ENCODE measurements around the gene SUMO4. TPM values are rescaled to one million over a fixed set of nuclear protein-coding genes. Genes with fewer than 3 reads are reported as not detected.

The SUMO4 gene
- polyA plus RNA-seq, 1 of the 3 experiments (the other 2 are of a cell fraction): not detected

DNA sequence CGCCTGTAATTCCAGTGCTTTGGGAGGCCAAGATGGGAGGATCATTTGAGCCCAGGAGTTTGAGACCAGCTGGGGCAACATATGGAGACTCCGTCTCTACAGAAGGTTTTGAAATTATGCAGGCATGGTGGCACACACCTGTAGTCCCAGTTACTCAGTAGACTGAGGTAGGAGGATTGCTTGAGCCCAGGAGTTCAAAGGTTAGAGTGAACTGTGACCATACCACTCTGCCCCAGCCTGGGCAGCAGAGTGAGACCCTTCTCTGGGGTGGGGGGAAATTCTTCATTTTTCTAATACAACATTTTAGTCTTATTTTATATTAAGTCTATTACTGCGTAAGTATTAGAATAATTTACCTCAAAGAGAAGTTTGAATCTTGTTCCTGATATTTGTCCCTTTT is 20.1 kb upstream of the SUMO4 start:
- no peaks in the 10 kb centered on the region for H3K9me3 ChIP-seq
- POLR2A ChIA-PET: no interaction called here
- 98% methylated on average over 3 of the region's 3 CpGs for WGBS (ENCODE audit: low lambda C conversion rate)

DNA sequence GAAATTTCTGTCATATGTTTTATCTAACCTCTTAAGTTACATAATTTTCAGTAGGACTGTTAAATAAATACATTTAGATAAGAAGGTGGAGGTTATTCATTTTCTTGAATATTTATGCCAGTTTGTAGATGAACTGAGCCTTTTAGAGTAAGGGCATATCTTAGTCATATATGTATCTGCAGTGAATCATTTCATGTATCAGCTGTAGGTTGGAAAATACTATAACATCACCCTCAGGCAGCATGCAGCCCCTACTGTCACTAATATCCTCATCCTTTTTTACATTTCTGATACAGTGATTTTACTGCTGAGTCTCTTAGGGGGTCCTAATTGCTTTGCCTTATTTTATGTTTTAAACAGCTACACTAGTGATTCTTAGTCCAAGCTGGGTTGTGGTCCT is 19.5 kb upstream of the SUMO4 start:
- Histone ChIP-seq H3K4me1 (ENCODE audit: control insufficient read depth in 1 of 2, insufficient read depth in 2 of 2, low read depth in 1 of 2, low read length in 1 of 2) (no peaks in the 10 kb centered on the region; a peak in 2 of 4 replicates), H3K9ac (no peak overlapping the region), H2AFZ (ENCODE audit: low read depth) (no peak overlapping the region), H3K9me2 (no peaks in the 10 kb centered on the region), H3K27me3 (ENCODE audit: insufficient read depth) (no peaks in the 10 kb centered on the region), H3K27ac (ENCODE audit: low read depth in 2 of 2, low read length in 1 of 2) (no peak overlapping the region), H3K36me3 (replicated peaks in 1 of 2; ENCODE audit: control insufficient read depth in 1 of 2, insufficient read depth in 2 of 2, low read length in 1 of 2) (peaks cover 32 to 46% of the 10 kb centered on the region in 2 experiments), H3K79me2 (ENCODE audit: insufficient read depth) (peaks cover 77% of the 10 kb centered on the region), H3F3A (replicated peaks; ENCODE audit: insufficient read depth) (peaks cover 4% of the 10 kb centered on the region), H3K9me3 (no peaks in the 10 kb centered on the region), H3K4me2 (no peak overlapping the region), H3K4me3 (ENCODE audit: low read depth in 2 of 2, low read length in 1 of 2) (no peak overlapping the region), H4K20me1 (ENCODE audit: insufficient read depth) (peaks cover 20% of the 10 kb centered on the region; the same call in 1 of the 2 replicates)
- DNase-seq: no peak
- CTCF ChIA-PET: interaction anchor here (1.2 kb wide), 1 partner anchor 52 kb away, joined by 3 read pairs; no protein-coding TSS in a partner anchor
- POLR2A ChIA-PET: no interaction called here
- TF ChIP-seq SMC3 (IDR thresholded peaks at IDR 0.05; ENCODE audit: low read depth, low read length) (no peak), POLR2AphosphoS5 (IDR thresholded peaks at IDR 0.05; ENCODE audit: low read depth, low read length) (no peak), MEF2A (IDR thresholded peaks at IDR 0.05; ENCODE audit: borderline replicate concordance, low read depth) (no peak), RFX5 (IDR thresholded peaks at IDR 0.05; ENCODE audit: low read length) (no peak), TAF1 (IDR thresholded peaks at IDR 0.05; ENCODE audit: borderline replicate concordance, low read depth, low read length) (no peak), EZH2phosphoT487 (IDR thresholded peaks at IDR 0.05; ENCODE audit: borderline replicate concordance, low read depth) (no peak), RXRA (IDR thresholded peaks at IDR 0.05; ENCODE audit: borderline replicate concordance, low read depth) (no peak), FOSL2 (IDR thresholded peaks at IDR 0.05; ENCODE audit: borderline replicate concordance, low read depth) (no peak)
- TF ChIP-seq, protein P1, sequence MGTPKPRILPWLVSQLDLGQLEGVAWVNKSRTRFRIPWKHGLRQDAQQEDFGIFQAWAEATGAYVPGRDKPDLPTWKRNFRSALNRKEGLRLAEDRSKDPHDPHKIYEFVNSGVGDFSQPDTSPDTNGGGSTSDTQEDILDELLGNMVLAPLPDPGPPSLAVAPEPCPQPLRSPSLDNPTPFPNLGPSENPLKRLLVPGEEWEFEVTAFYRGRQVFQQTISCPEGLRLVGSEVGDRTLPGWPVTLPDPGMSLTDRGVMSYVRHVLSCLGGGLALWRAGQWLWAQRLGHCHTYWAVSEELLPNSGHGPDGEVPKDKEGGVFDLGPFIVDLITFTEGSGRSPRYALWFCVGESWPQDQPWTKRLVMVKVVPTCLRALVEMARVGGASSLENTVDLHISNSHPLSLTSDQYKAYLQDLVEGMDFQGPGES (IDR thresholded peaks at IDR 0.05; ENCODE audit: low read depth, low read length): no peak
- TF ChIP-seq, protein P2, sequence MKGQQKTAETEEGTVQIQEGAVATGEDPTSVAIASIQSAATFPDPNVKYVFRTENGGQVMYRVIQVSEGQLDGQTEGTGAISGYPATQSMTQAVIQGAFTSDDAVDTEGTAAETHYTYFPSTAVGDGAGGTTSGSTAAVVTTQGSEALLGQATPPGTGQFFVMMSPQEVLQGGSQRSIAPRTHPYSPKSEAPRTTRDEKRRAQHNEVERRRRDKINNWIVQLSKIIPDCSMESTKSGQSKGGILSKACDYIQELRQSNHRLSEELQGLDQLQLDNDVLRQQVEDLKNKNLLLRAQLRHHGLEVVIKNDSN (IDR thresholded peaks at IDR 0.05; ENCODE audit: borderline replicate concordance, low read depth): no peak
- TF ChIP-seq, protein P3, sequence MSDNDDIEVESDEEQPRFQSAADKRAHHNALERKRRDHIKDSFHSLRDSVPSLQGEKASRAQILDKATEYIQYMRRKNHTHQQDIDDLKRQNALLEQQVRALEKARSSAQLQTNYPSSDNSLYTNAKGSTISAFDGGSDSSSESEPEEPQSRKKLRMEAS (IDR thresholded peaks at IDR 0.05; ENCODE audit: low read depth): no peak

More for the DNA sequence above, 20.1 kb upstream of the SUMO4 start:
- H3K9me2 ChIP-seq: no peaks in the 10 kb centered on the region
- H3K79me2 ChIP-seq (ENCODE audit: insufficient read depth): peaks cover 76% of the 10 kb centered on the region
- CTCF ChIA-PET: interaction anchor here (1.2 kb wide), 1 partner anchor 52 kb away, joined by 3 read pairs; no protein-coding TSS in a partner anchor
- DNase-seq: no peak
- no peak overlapping the region for H3K27ac ChIP-seq (ENCODE audit: low read depth in 2 of 2, low read length in 1 of 2)
- peaks cover 29 to 43% of the 10 kb centered on the region in 2 experiments for H3K36me3 ChIP-seq (replicated peaks in 1 of 2; ENCODE audit: control insufficient read depth in 1 of 2, insufficient read depth in 2 of 2, low read length in 1 of 2)
- H3F3A ChIP-seq (replicated peaks; ENCODE audit: insufficient read depth): peaks cover 7% of the 10 kb centered on the region
- peaks cover 20% of the 10 kb centered on the region; the same call in 1 of the 2 replicates for H4K20me1 ChIP-seq (ENCODE audit: insufficient read depth)
- H2AFZ ChIP-seq (ENCODE audit: low read depth): no peak overlapping the region
- no peak overlapping the region for H3K4me2 ChIP-seq
- no peak overlapping the region for H3K4me3 ChIP-seq (ENCODE audit: low read depth in 2 of 2, low read length in 1 of 2)
- H3K9ac ChIP-seq: no peak overlapping the region
- H3K27me3 ChIP-seq (ENCODE audit: insufficient read depth): no peaks in the 10 kb centered on the region
- no peaks in the 10 kb centered on the region; a peak in 2 of 4 replicates for H3K4me1 ChIP-seq (ENCODE audit: control insufficient read depth in 1 of 2, insufficient read depth in 2 of 2, low read depth in 1 of 2, low read length in 1 of 2)
- TF ChIP-seq, protein P3 (IDR thresholded peaks at IDR 0.05; ENCODE audit: low read depth): no peak
- TF ChIP-seq JUND (IDR thresholded peaks at IDR 0.05) (no peak), MXI1 (IDR thresholded peaks at IDR 0.05; ENCODE audit: low read depth, low read length) (no peak), TCF12 (IDR thresholded peaks at IDR 0.05) (no peak), CHD2 (IDR thresholded peaks at IDR 0.05; ENCODE audit: low read length, partially characterized antibody) (no peak), RXRA (IDR thresholded peaks at IDR 0.05; ENCODE audit: borderline replicate concordance, low read depth) (no peak), YY1 (IDR thresholded peaks at IDR 0.05; ENCODE audit: low read depth) (no peak)
- TF ChIP-seq, protein P4, sequence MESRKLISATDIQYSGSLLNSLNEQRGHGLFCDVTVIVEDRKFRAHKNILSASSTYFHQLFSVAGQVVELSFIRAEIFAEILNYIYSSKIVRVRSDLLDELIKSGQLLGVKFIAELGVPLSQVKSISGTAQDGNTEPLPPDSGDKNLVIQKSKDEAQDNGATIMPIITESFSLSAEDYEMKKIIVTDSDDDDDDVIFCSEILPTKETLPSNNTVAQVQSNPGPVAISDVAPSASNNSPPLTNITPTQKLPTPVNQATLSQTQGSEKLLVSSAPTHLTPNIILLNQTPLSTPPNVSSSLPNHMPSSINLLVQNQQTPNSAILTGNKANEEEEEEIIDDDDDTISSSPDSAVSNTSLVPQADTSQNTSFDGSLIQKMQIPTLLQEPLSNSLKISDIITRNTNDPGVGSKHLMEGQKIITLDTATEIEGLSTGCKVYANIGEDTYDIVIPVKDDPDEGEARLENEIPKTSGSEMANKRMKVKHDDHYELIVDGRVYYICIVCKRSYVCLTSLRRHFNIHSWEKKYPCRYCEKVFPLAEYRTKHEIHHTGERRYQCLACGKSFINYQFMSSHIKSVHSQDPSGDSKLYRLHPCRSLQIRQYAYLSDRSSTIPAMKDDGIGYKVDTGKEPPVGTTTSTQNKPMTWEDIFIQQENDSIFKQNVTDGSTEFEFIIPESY (IDR thresholded peaks at IDR 0.05; ENCODE audit: borderline replicate concordance, low read depth): no peak
- TF ChIP-seq, protein P5, sequence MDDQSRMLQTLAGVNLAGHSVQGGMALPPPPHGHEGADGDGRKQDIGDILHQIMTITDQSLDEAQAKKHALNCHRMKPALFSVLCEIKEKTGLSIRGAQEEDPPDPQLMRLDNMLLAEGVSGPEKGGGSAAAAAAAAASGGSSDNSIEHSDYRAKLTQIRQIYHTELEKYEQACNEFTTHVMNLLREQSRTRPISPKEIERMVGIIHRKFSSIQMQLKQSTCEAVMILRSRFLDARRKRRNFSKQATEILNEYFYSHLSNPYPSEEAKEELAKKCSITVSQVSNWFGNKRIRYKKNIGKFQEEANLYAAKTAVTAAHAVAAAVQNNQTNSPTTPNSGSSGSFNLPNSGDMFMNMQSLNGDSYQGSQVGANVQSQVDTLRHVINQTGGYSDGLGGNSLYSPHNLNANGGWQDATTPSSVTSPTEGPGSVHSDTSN (IDR thresholded peaks at IDR 0.05): no peak
- TF ChIP-seq, protein P2 (IDR thresholded peaks at IDR 0.05; ENCODE audit: borderline replicate concordance, low read depth): no peak
